ENCODE measurements around the gene CRTC1. TPM values are rescaled to one million over a fixed set of nuclear protein-coding genes. Genes with fewer than 3 reads are reported as not detected.

Gene CRTC1
- total RNA-seq, 3 donors from 2014 or later, result 11.5 to 15.1 (median 12.5) TPM

- ATAC-seq, result no peak
- H3K36me3 ChIP-seq (ENCODE audit: low read depth), result no peaks in the 10 kb centered on the region
- intact Hi-C loops (cut with DNase I, micrococcal nuclease), result no loop called here
These were observed 81.1 kb downstream of the CRTC1 start for GRCh38 chr19:18764591-18765051.

GRCh38 chr19:18765224-18765623 lies 81.7 kb downstream of the CRTC1 start:
- no peak for TF ChIP-seq CTCF (IDR thresholded peaks at IDR 0.05)
- Histone ChIP-seq H3K4me3 (no peak overlapping the region), H3K9me3 (no peaks in the 10 kb centered on the region), H3K36me3 (ENCODE audit: low read depth) (no peaks in the 10 kb centered on the region), H3K4me1 (ENCODE audit: low read depth) (peaks cover 19% of the 10 kb centered on the region)
- intact Hi-C loops (cut with DNase I, micrococcal nuclease), result no loop called here
- ATAC-seq (peak; percentile 59), DNase-seq (peak in 2 of 3 donors; percentile 35 to 59)

More at GRCh38 chr19:18764591-18765051, 81.1 kb downstream of the CRTC1 start:
- TF ChIP-seq CTCF (IDR thresholded peaks at IDR 0.05), result no peak
- no peak overlapping the region for H3K4me3 ChIP-seq
- no peaks in the 10 kb centered on the region for H3K9me3 ChIP-seq
- H3K4me1 ChIP-seq (ENCODE audit: low read depth), result peaks cover 19% of the 10 kb centered on the region
- no peak for DNase-seq

- no peak for TF ChIP-seq CTCF (IDR thresholded peaks at IDR 0.05)
- Histone ChIP-seq H3K4me3 (no peak overlapping the region), H3K36me3 (ENCODE audit: low read depth) (no peaks in the 10 kb centered on the region), H3K4me1 (ENCODE audit: low read depth) (peaks cover 6% of the 10 kb centered on the region), H3K9me3 (no peaks in the 10 kb centered on the region)
- ATAC-seq, result no peak
- intact Hi-C loops (cut with DNase I, micrococcal nuclease), result no loop called here
- DNase-seq, result no peak
These were observed 84.7 kb downstream of the CRTC1 start for GRCh38 chr19:18768046-18768771.

GRCh38 chr19:18768997-18769891 lies 85.8 kb downstream of the CRTC1 start:
- H3K36me3 ChIP-seq (ENCODE audit: low read depth), result no peaks in the 10 kb centered on the region
- ATAC-seq, result peak; percentile 46

More at GRCh38 chr19:18768997-18769891, 85.8 kb downstream of the CRTC1 start:
- peaks cover 6% of the 10 kb centered on the region for H3K4me1 ChIP-seq (ENCODE audit: low read depth)
- H3K9me3 ChIP-seq, result no peaks in the 10 kb centered on the region
- H3K4me3 ChIP-seq, result no peak overlapping the region
- intact Hi-C loops (cut with DNase I, micrococcal nuclease), result no loop called here
- no peak for TF ChIP-seq CTCF (IDR thresholded peaks at IDR 0.05)
- DNase-seq, result no peak
